H1 (cell line): ENCODE measurements around the gene KCNMA1. TPM values are rescaled to one million over a fixed set of nuclear protein-coding genes. Genes with fewer than 3 reads are reported as not detected.

ENCODE experiments used
- ASH2L ChIP-seq: fragments of 200-600, 300-600 bp; sonication (generic); IDR thresholded peaks from one replicate; pipeline ENCODE4 v1.7.1; 2017; ENCODE audit warnings: low read length
- BACH1 ChIP-seq: IDR thresholded peaks from 2 replicates; pipeline ENCODE4 v1.6.1; 2012; ENCODE audit warnings: low read length, improper control_type of control experiment
- CBX5 ChIP-seq: fragments of 300-800, 300-1000 bp; sonication (generic); IDR thresholded peaks from 2 replicates; pipeline ENCODE4 v1.7.1; 2016; ENCODE audit warnings: antibody characterized with exemption, low read length, low read depth
- GTF2F1 ChIP-seq: IDR thresholded peaks from 2 replicates; pipeline ENCODE4 v1.6.1; 2012; ENCODE audit warnings: low read depth, low read length, improper control_type of control experiment, borderline replicate concordance
- HDAC2 ChIP-seq, 2 experiments: fragments of 300-600 bp in 1 of 2; sonication (generic) in 1 of 2; IDR thresholded peaks; 2 replicates each; pipeline ENCODE4 v1.6.1; 2011 to 2012; ENCODE audit warnings: low read depth in 2 of 2, low read length in 2 of 2, mild to moderate bottlenecking in 2 of 2, moderate library complexity in 2 of 2, borderline replicate concordance in 1 of 2, inconsistent platforms in 1 of 2
- KDM1A ChIP-seq: fragments of 200-600, 300-600 bp; sonication (generic); IDR thresholded peaks from 2 replicates; pipeline ENCODE4 v1.7.1; 2016; ENCODE audit warnings: mild to moderate bottlenecking, low read length, borderline replicate concordance
- KDM4A ChIP-seq: IDR thresholded peaks from one replicate; pipeline ENCODE4 v1.7.1; 2012; ENCODE audit warnings: low read depth, mild to moderate bottlenecking, moderate library complexity, low read length, inconsistent platforms; ENCODE audit not compliant: severe bottlenecking
- NANOG ChIP-seq: IDR thresholded peaks from 2 replicates; pipeline ENCODE4 v1.6.1; 2011; ENCODE audit warnings: low read length, low read depth, mild to moderate bottlenecking, inconsistent platforms; ENCODE audit not compliant: insufficient read depth, poor library complexity, severe bottlenecking
- POLR2AphosphoS5 ChIP-seq: IDR thresholded peaks from 2 replicates; pipeline ENCODE4 v1.6.1; 2011; ENCODE audit warnings: low read depth, low read length
- RNF2 ChIP-seq: fragments of 200-900, 300-1000 bp; sonication (generic); IDR thresholded peaks from 2 replicates; pipeline ENCODE4 v1.7.1; 2016; ENCODE audit warnings: borderline replicate concordance, low read depth, mild to moderate bottlenecking, antibody characterized with exemption, low read length; ENCODE audit not compliant: poor library complexity, severe bottlenecking; ENCODE audit errors: missing control alignments
- polyA plus RNA-seq, 7 experiments: library from polyadenylated mRNA; depleted of rRNA in 3 of 7; stranded (reverse) in 5 of 7; unstranded in 2 of 7; fragments of >200 nt in 5 of 7; fragments of 200-250 nt in 2 of 7; gene quantifications; 1 replicate in 5 of 7; 2 replicates in 1 of 7; 4 replicates in 1 of 7; pipeline versions ENCODE4 v1.2.1 to v1.2.3, GENCODE V29; 2011 to 2013; ENCODE audit warnings: missing spikeins in 2 of 7, mixed read lengths in 2 of 7
- total RNA-seq: library from RNA; stranded (reverse); fragmentation: NEBNext Ultra II Directional; extraction: Animal tissue kit (Norgen Biotek cat#: 25700); gene quantifications from 2 replicates; pipeline ENCODE4 v1.2.1, GENCODE V29; 2021
- TF ChIP-seq, protein P1 (sequence below): fragments of 300-600 bp; sonication (generic); IDR thresholded peaks from 2 replicates; pipeline ENCODE4 v1.7.1; 2012; ENCODE audit warnings: low read length, moderate library complexity, mild to moderate bottlenecking, inconsistent platforms; ENCODE audit not compliant: insufficient replicate concordance

KCNMA1 gene
- total and polyA plus RNA-seq, 2 of the 8 experiments (the other 6 are each of a cell fraction or from before 2014, with no cell fraction given): 10.2 to 11.1 TPM

DNA sequence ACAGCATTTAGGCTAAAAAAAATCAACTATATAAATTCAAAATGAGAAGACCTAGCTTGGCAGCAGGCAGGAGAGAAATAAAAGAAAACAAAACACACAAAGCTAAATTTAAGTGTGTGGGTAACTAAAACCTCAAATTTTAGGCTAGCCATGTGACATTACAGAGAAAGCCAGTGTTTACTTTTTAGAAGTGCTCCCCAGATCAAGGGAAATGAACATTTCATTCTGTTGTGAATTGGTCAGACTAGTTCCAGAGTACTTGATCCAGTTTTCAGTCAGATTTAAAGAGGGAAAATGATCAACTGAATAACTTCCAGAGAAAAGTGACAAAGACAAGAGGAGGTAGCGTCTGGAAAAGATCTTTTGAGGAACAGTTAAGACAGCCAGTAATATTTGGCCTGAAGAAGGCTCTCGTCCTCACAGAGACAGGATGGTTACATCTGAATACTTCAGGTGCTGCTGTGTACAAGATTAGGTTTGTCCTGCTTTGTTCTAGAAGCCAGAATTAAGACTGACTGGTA, 563.4 kb downstream of the KCNMA1 start (continued):
- TF ChIP-seq, protein P1, sequence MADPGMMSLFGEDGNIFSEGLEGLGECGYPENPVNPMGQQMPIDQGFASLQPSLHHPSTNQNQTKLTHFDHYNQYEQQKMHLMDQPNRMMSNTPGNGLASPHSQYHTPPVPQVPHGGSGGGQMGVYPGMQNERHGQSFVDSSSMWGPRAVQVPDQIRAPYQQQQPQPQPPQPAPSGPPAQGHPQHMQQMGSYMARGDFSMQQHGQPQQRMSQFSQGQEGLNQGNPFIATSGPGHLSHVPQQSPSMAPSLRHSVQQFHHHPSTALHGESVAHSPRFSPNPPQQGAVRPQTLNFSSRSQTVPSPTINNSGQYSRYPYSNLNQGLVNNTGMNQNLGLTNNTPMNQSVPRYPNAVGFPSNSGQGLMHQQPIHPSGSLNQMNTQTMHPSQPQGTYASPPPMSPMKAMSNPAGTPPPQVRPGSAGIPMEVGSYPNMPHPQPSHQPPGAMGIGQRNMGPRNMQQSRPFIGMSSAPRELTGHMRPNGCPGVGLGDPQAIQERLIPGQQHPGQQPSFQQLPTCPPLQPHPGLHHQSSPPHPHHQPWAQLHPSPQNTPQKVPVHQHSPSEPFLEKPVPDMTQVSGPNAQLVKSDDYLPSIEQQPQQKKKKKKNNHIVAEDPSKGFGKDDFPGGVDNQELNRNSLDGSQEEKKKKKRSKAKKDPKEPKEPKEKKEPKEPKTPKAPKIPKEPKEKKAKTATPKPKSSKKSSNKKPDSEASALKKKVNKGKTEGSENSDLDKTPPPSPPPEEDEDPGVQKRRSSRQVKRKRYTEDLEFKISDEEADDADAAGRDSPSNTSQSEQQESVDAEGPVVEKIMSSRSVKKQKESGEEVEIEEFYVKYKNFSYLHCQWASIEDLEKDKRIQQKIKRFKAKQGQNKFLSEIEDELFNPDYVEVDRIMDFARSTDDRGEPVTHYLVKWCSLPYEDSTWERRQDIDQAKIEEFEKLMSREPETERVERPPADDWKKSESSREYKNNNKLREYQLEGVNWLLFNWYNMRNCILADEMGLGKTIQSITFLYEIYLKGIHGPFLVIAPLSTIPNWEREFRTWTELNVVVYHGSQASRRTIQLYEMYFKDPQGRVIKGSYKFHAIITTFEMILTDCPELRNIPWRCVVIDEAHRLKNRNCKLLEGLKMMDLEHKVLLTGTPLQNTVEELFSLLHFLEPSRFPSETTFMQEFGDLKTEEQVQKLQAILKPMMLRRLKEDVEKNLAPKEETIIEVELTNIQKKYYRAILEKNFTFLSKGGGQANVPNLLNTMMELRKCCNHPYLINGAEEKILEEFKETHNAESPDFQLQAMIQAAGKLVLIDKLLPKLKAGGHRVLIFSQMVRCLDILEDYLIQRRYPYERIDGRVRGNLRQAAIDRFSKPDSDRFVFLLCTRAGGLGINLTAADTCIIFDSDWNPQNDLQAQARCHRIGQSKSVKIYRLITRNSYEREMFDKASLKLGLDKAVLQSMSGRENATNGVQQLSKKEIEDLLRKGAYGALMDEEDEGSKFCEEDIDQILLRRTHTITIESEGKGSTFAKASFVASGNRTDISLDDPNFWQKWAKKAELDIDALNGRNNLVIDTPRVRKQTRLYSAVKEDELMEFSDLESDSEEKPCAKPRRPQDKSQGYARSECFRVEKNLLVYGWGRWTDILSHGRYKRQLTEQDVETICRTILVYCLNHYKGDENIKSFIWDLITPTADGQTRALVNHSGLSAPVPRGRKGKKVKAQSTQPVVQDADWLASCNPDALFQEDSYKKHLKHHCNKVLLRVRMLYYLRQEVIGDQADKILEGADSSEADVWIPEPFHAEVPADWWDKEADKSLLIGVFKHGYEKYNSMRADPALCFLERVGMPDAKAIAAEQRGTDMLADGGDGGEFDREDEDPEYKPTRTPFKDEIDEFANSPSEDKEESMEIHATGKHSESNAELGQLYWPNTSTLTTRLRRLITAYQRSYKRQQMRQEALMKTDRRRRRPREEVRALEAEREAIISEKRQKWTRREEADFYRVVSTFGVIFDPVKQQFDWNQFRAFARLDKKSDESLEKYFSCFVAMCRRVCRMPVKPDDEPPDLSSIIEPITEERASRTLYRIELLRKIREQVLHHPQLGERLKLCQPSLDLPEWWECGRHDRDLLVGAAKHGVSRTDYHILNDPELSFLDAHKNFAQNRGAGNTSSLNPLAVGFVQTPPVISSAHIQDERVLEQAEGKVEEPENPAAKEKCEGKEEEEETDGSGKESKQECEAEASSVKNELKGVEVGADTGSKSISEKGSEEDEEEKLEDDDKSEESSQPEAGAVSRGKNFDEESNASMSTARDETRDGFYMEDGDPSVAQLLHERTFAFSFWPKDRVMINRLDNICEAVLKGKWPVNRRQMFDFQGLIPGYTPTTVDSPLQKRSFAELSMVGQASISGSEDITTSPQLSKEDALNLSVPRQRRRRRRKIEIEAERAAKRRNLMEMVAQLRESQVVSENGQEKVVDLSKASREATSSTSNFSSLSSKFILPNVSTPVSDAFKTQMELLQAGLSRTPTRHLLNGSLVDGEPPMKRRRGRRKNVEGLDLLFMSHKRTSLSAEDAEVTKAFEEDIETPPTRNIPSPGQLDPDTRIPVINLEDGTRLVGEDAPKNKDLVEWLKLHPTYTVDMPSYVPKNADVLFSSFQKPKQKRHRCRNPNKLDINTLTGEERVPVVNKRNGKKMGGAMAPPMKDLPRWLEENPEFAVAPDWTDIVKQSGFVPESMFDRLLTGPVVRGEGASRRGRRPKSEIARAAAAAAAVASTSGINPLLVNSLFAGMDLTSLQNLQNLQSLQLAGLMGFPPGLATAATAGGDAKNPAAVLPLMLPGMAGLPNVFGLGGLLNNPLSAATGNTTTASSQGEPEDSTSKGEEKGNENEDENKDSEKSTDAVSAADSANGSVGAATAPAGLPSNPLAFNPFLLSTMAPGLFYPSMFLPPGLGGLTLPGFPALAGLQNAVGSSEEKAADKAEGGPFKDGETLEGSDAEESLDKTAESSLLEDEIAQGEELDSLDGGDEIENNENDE: no peak
- no peak for TF ChIP-seq KDM4A
- no peak for TF ChIP-seq POLR2AphosphoS5
- no peak for TF ChIP-seq ASH2L
- no peak for TF ChIP-seq KDM1A
- TF ChIP-seq CBX5: no peak
- TF ChIP-seq GTF2F1: no peak
- no peak for TF ChIP-seq NANOG
- no peak for TF ChIP-seq HDAC2 (IDR thresholded peaks at IDR 0.05; ENCODE audit: borderline replicate concordance in 1 of 2, low read depth in 2 of 2, low read length in 2 of 2)
- no peak for TF ChIP-seq BACH1
- no peak for TF ChIP-seq RNF2
